ACHN (cell line): ENCODE results near the gene ZFP92.
A peak's percentile ranks its signal among the peaks of the same experiment; 100 is the strongest.

Experiments
- DNase-seq: peaks from one replicate; pipeline ENCODE4 v3.0.0-alpha.2; 2015
- in situ Hi-C: cut with HindIII; loops from 2 replicates; pipeline ENCODE4 v1.10.0; 2017; ENCODE audit warnings: low sequenced_read_pairs, low pct_ligation_motif_present, low pct_unique_long_range_greater_than_20kb

The ZFP92 gene

GRCh38 chrX:153446636-153446936 is 35.3 kb downstream of the ZFP92 start:
- no peak for DNase-seq
- in situ Hi-C loops, result no loop called here

DNA sequence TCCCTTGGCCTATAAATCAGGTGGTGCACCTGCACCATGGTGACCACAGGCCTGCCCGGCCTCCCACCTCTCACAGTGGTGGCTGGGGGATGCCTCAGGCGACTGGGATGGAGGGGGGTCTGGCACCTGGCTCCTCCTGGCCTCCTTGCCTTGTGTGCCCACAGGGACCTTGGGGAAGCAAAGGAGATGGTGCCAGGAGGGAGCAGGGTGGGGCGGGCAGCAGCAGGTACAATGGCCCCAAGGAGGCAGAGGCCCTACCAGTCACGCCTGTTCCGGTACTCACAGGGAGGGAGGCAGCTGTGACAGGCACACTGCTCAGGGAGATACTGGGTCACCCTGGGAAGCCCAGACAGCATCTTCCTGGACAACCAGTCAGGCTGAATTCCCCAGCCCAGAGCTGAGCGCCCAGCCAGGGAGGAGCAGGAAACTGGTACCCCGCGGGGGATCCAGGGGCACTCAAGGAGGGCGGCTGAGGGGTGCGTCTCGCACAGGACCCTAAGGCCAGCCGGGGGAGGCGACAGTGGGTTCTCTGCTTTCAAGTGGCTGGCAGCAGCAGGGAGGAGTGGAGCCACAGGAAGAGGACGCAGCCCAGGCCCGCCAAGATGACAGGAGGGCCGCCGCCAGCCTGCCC is 35.8 kb downstream of the ZFP92 start:
- DNase-seq, result no peak
- in situ Hi-C loops, result no loop called here

DNA sequence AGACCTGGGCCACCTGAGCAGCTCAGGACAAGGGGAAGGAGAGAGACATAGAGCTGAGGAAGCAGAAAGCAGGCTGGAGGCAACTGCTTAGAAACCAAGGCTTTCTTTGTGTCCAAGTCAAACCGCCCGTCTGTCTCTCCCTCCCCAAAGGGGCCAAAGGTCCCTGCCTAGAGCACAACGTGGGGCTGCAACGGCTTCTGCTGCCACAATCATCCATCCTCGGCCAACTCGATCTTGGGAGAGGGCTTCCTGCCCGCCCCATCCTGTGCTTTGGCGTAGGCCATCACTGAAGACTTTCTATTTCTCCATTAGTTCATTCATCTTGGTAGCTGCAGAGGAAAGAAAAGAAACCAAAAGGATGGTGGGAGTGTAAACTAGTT is 36.3 kb downstream of the ZFP92 start:
- in situ Hi-C loops, result no loop called here

DNA sequence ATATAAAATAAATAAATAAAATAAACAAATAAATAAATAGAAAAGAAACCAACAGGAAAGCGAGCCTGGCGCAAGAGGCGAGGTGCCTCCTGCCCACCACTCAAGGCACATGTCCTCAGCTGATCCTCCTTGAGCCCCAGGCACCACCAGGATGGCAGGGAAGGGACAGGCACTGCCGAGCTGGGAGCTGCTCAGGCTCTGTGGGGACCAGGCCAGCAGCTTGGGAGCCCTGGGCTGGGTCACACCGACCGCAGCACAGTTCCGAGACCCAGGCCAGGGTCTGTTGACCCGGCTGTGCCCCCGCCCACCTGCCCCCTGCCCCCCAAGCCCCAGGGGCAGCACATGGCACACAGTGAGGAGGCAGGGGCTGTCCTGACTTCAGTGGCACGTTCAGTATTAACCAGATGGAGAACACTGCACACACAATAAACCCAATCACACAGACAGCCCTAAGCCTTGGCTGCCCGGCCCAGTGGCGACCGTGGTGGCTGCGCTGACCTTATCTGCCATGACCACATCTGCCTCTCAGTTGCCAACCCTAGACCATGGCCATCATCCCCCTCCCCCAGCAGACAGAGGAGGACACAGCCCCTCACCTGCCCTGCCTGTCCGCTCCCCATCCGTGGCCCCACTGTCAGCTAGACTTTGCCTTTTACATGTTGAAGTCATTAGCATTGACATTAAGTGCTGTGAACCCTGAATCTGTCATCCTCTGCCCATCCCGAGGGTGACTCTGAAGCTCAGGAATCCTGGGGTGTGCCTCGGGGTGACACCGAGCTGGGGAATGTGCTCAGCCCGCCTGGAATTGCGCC is 37.5 kb downstream of the ZFP92 start:
- DNase-seq, result no peak
- in situ Hi-C loops, result no loop called here

More for the DNA sequence above, 36.3 kb downstream of the ZFP92 start:
- no peak for DNase-seq

DNA sequence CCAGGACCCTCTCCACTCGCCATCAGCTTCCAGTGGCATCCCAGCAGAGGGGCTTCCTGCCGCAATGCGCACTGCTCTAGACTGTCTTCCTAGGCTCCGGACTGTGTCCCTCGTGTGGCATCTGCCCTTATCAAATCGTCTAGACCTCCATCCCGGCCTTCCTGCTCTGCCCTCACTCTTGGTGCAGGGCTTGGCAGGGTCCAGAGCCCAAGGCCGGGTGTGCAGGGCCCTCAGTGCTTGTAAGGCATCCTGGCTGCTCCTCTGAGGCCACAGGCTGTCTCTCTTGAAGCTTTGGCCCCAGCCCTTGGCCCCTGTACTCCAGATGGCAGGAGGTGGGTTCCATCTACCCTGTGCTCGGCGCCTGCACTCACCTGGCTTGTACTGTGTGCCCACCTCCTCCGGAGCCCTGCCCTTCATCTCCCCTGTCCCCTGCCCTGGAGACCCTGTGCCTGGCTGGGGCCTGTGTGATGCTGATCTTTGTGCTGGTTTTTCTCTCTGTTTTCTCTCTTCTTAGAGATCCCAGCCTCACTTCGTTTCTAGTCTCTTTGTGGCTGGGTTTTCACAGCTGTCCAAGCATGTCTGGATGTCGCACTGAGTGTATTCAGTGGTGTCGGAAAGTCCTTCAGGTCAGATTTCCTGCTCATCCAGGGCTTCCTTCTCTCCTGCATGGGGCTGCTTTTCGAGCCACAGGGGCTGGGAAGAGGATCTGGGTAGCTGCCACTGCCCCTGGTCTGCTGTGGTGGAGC is 38.3 kb downstream of the ZFP92 start:
- in situ Hi-C loops, result no loop called here
- no peak for DNase-seq

DNA sequence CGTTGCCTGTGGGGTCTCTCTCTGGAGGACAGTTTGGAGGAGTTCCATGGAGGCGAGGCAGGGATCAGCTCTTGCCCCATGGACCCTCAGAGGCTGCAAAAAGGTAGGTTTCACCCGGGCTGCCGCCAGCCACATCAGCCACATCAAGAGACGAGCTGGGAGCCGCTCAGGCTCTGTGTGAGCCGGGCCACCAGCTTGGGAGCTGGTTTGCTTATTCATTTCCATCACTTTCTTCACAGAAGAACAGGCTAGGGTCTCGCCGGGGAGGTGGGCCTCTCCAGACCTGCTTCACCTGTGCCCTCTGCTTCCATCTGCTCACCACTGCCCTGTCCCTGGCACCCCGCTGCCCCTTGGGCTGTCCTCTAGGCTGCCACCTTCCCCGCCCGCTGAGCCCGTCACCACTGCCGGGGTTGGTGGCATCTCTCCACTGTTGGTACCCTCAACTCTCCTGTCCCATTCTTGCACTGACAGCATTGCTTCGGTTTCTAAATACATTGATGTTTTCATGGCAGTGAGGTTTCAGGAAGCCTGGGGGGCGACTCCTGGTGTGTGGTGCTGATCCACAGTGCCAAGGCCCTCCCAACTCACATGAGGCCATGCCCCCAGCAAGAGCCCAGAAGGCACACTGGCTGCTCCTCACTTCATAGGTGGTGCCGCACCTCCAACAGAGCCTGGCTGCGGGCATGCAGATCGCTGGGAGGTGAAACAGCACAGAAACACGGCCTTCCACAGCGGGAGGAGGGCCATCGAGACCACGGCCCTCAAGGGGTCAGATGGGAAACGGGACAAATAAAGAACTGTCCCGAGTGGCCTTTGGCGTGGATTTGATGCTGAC is 39.1 kb downstream of the ZFP92 start:
- in situ Hi-C loops, result no loop called here

GRCh38 chrX:153450949-153451277 is 39.6 kb downstream of the ZFP92 start:
- no peak for DNase-seq
- in situ Hi-C loops, result no loop called here

More for the DNA sequence above, 39.1 kb downstream of the ZFP92 start:
- DNase-seq, result no peak

GRCh38 chrX:153454901-153455550 is 43.8 kb downstream of the ZFP92 start:
- DNase-seq, result no peak
- in situ Hi-C loops, result no loop called here

DNA sequence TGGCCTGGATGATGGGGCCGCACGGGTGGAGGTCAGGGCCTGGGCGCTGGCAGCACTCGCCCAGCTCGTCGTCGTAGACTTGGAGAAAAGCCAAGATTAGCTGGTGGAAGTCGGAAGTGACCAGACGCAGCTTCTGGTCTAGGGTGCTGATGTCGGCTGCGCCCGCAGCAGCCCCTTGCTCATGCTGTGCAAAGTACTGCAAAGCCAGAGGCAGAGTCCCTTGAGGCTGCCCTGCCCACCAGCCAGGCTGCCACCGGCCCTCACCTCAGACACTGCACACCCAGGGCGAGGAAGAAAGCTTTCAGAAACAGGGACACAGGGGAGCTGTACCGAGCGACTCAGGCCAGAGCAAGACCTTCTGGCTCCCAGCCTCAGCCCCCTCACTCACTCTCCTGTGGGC is 44.3 kb downstream of the ZFP92 start:
- DNase-seq, result no peak
- in situ Hi-C loops, result no loop called here

DNA sequence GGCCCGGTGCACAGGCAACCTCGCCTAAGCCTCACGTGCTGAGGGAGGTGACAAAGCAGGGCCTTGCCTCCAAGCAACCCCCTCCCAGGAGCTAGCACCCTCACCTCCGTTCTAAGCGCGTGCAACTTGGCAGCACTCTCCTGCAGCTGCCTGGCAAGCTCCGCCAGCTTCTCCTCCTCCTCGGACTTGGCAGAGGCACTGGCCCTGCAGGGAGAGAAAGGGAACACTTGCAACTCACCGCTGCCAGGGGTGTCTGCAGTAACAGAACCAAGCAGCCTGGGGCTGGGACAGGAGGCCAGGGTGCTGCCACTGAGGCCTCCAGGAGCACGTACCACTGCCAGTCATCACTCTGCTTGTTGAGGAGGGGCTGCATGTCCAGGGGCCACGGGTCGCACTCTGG is 44.9 kb downstream of the ZFP92 start:
- DNase-seq, result no peak
- in situ Hi-C loops, result no loop called here

GRCh38 chrX:153456704-153457103 is 45.4 kb downstream of the ZFP92 start:
- in situ Hi-C loops, result no loop called here

DNA sequence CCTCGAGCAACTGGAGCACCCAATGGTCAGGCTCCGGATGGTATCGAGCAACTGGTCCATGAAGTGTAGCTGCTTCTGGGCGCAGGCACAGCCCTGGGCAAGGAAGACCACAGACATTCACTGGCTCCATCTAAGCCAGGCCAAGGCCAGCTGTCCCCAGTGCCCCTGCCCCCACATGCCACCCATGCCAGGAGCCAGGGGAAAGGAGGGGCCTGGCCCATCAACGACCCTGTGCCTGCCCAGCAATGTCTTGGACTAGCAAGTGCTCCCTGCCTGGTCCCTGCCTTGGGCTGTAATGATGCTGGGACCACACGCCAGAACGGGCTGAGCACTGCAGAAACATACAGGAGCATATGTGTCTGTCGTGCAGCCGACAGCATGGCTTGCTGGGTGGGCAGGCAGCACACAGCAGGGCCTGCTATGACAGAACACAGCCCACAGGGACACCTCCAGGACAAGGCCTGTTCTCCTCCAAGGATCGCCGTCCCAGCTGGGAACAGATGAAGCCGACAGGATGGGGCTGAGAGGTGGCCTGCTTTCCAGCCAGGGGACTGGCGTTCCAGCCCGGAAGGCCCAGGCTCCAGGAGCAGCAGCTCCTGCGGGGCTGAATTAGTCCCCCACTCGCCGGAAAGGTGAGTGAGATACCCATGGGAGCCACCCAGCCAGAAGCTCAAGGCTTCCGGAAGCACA is 46.0 kb downstream of the ZFP92 start:
- in situ Hi-C loops, result no loop called here
- no peak for DNase-seq

More at GRCh38 chrX:153456704-153457103, 45.4 kb downstream of the ZFP92 start:
- no peak for DNase-seq

GRCh38 chrX:153457827-153458466 is 46.7 kb downstream of the ZFP92 start:
- in situ Hi-C loops, result no loop called here
- no peak for DNase-seq

GRCh38 chrX:153458476-153458875 is 47.2 kb downstream of the ZFP92 start:
- in situ Hi-C loops, result no loop called here
- DNase-seq, result no peak

- in situ Hi-C loops, result no loop called here
- peak; percentile 64 for DNase-seq
Measured at GRCh38 chrX:153459986-153460385, 48.7 kb downstream of the ZFP92 start.

GRCh38 chrX:153460826-153461225 is 49.6 kb downstream of the ZFP92 start:
- peak; percentile 14 for DNase-seq
- in situ Hi-C loops, result no loop called here
